Right cardiac atrium (tissue), 5 donors: ENCODE results near the gene PES1. TPM values are rescaled to one million over a fixed set of nuclear protein-coding genes. Genes with fewer than 3 reads are reported as not detected.
"Not testable (repeated sequence)": the region's sequence is repeated elsewhere in the genome, so short reads cannot be mapped to it uniquely, and the experiment has no call there.

Source experiments
- ATAC-seq, 2 donors: fragments of 200-7000 bp; cut with Tn5 transposase; one replicate each; pipeline versions ENCODE4 v1.8.0 to v1.9.1; 2020; ENCODE audit warnings: moderate library complexity in 2 of 2, mild to moderate bottlenecking in 1 of 2
- DNase-seq, 3 donors: peaks; one replicate each; pipeline ENCODE4 v3.0.0-alpha.2; 2020
- H3K27ac ChIP-seq: one replicate; pipeline ENCODE4 v1.5.1; 2013; ENCODE audit warnings: mild to moderate bottlenecking, low read length, control low read depth, moderate library complexity
- H3K27me3 ChIP-seq: one replicate; pipeline ENCODE4 v1.6.1; 2013; ENCODE audit not compliant: control insufficient read depth, insufficient read depth
- H3K4me1 ChIP-seq: one replicate; pipeline ENCODE4 v1.6.1; 2013; ENCODE audit warnings: low read length; ENCODE audit not compliant: control insufficient read depth, insufficient read depth
- H3K4me3 ChIP-seq: one replicate; pipeline ENCODE4 v1.5.1; 2013; ENCODE audit warnings: low read length, control low read depth
- H3K9me3 ChIP-seq: one replicate; pipeline ENCODE4 v1.6.1; 2013; ENCODE audit warnings: low read length; ENCODE audit not compliant: control insufficient read depth
- WGBS: extraction: QIAGEN DNeasy Blood & Tissue Kit; methylation state at CpG from one replicate; pipeline ENCODE4 v1.1.7; 2013; 5-methylcytosine and 5-hydroxymethylcytosine counted together
- intact Hi-C, 4 donors: fragments of 100-400 bp; cut with DNase I; formaldehyde crosslinking; loops; one replicate each; pipeline versions ENCODE4 v1.11.0 to v1.14.0; 2022 to 2023
- long read RNA-seq, 4 donors: library from polyadenylated mRNA; unstranded; transcript quantifications; one replicate each; pipeline ENCODE4 v2.0.0, GENCODE V29; 2020 to 2021
- polyA plus RNA-seq: library from polyadenylated mRNA; stranded (reverse); fragments of 200-250 nt; gene quantifications from one replicate; pipeline ENCODE4 v1.2.3, GENCODE V29; 2013
- total RNA-seq, 4 donors: library from RNA; stranded (reverse); fragmentation: NEBNext Ultra II Directional; extraction: Animal tissue kit (Norgen Biotek cat#: 25700); gene quantifications; one replicate each; pipeline ENCODE4 v1.2.1, GENCODE V29; 2021
- donor health status: healthy with polysubstance abuse.
- donor health status: DM: no; HTN: yes; CAD: no.
- donor health status: DM: no; HTN: no; CAD: no.
- donor health status: DM: no; HTN: yes; CAD: no; lungs with severe emphysema.
- donor health status: DM: yes; HTN: yes; CAD: no.

PES1 gene
- 10 to 100 TPM; 23.7 to 31.9 (median 23.8) TPM for total RNA-seq
- polyA plus RNA-seq = 20.1 TPM
- long read RNA-seq, donor 1, transcript PES1-202 (15 exons, 2,295 nt) = major isoform, 34 of 41 reads
- long read RNA-seq, donor 1, partial matches to known transcripts = 6 of 41 reads
- long read RNA-seq, donor 1, other reads (novel, unspliced or antisense) = 1 of 41 reads
- long read RNA-seq, donor 2, transcript PES1-202 (15 exons, 2,295 nt) = major isoform, 9 of 16 reads
- long read RNA-seq, donor 2, partial matches to known transcripts = 6 of 16 reads
- long read RNA-seq, donor 2, other reads (novel, unspliced or antisense) = 0 of 16 reads
- long read RNA-seq, donor 3, transcript PES1-202 (15 exons, 2,295 nt) = major isoform, 33 of 68 reads
- long read RNA-seq, donor 3, partial matches to known transcripts = 20 of 68 reads
- long read RNA-seq, donor 3, other reads (novel, unspliced or antisense) = 10 of 68 reads
- long read RNA-seq, donor 4, transcript PES1-202 (15 exons, 2,295 nt) = major isoform, 8 of 15 reads
- long read RNA-seq, donor 4, partial matches to known transcripts = 5 of 15 reads
- long read RNA-seq, donor 4, other reads (novel, unspliced or antisense) = 2 of 15 reads

- ATAC-seq = peak; percentile 100
- DNase-seq = peak; percentile 96 to 97 (median 97)
- no peaks in the 10 kb centered on the region for H3K9me3 ChIP-seq
- under 1% methylated on average over 49 of the region's 49 CpGs for WGBS
- H3K27me3 ChIP-seq = no peaks in the 10 kb centered on the region
- H3K27ac ChIP-seq = no peak within 1 kb of the TSS
- intact Hi-C loops = no loop called here
- H3K4me1 ChIP-seq = peaks cover 3% of the 10 kb centered on the region
- H3K4me3 ChIP-seq = peak within 1 kb of the TSS; percentile 96
Observed at GRCh38 chr22:30591588-30592359, at the start of gene PES1. Gene PES1, minus strand, starts transcription at chr22:30591910. Its CDS starts 77 bp downstream, at chr22:30591833.

GRCh38 chr22:30640839-30641430 lies 49.2 kb upstream of the PES1 start:
- H3K27ac ChIP-seq = no peak overlapping the region
- H3K4me1 ChIP-seq = peaks cover 23% of the 10 kb centered on the region
- no peaks in the 10 kb centered on the region for H3K9me3 ChIP-seq
- DNase-seq (no peak), ATAC-seq (no peak)
- intact Hi-C loops = loop anchor here in 1 of 4 donors (10.0 kb wide), 1 partner anchor 54 kb away; the partner anchor contains the start of gene OSBP2
- WGBS = 80% methylated on average over 4 of the region's 4 CpGs
- H3K4me3 ChIP-seq = no peak overlapping the region
- no peaks in the 10 kb centered on the region for H3K27me3 ChIP-seq

- 94% methylated on average over 4 of the region's 4 CpGs for WGBS
- no peak overlapping the region for H3K27ac ChIP-seq
- intact Hi-C loops = loop anchor here in 1 of 4 donors (10.0 kb wide), 1 partner anchor 54 kb away; the partner anchor contains the start of gene OSBP2
Observed at GRCh38 chr22:30640361-30640760, 48.7 kb upstream of the PES1 start.

GRCh38 chr22:30637701-30638114 lies 46.0 kb upstream of the PES1 start:
- WGBS = 74% methylated on average over 1 of the region's 1 CpG
- Histone ChIP-seq H3K4me1 (peaks cover 20% of the 10 kb centered on the region), H3K27ac (no peak overlapping the region), H3K4me3 (no peak overlapping the region), H3K9me3 (no peaks in the 10 kb centered on the region), H3K27me3 (no peaks in the 10 kb centered on the region)
- intact Hi-C loops = loop anchor here in 3 of 4 donors (5.0 to 10.0 kb wide), 3 partner anchors 115 to 287 kb away; no protein-coding TSS in a partner anchor
- no peak for DNase-seq
- no peak for ATAC-seq

More at GRCh38 chr22:30640361-30640760, 48.7 kb upstream of the PES1 start:
- ATAC-seq (no peak), DNase-seq (no peak)
- no peaks in the 10 kb centered on the region for H3K27me3 ChIP-seq
- peaks cover 23% of the 10 kb centered on the region for H3K4me1 ChIP-seq
- H3K9me3 ChIP-seq = no peaks in the 10 kb centered on the region
- H3K4me3 ChIP-seq = no peak overlapping the region

GRCh38 chr22:30636226-30637077 lies 44.7 kb upstream of the PES1 start:
- DNase-seq = peak; percentile 42 to 72 (median 65)
- H3K27me3 ChIP-seq = no peaks in the 10 kb centered on the region
- intact Hi-C loops = loop anchor here in 3 of 4 donors (5.0 to 10.0 kb wide), 3 partner anchors 116 to 288 kb away; no protein-coding TSS in a partner anchor
- ATAC-seq = no peak
- peak overlapping the region; percentile 79 for H3K27ac ChIP-seq
- 60% methylated on average over 45 of the region's 45 CpGs for WGBS
- H3K4me3 ChIP-seq = peak overlapping the region; percentile 46
- peaks cover 20% of the 10 kb centered on the region for H3K4me1 ChIP-seq
- H3K9me3 ChIP-seq = no peaks in the 10 kb centered on the region

- ATAC-seq (peak; percentile 95 to 97), DNase-seq (peak; percentile 96 to 98 (median 98))
- Histone ChIP-seq H3K9me3 (no peaks in the 10 kb centered on the region), H3K27ac (peak within 1 kb of the TSS; percentile 88), H3K4me1 (peaks cover 15% of the 10 kb centered on the region), H3K27me3 (no peaks in the 10 kb centered on the region), H3K4me3 (peak within 1 kb of the TSS; percentile 46)
- intact Hi-C loops = loop anchor here (2.0 to 10.0 kb wide), 6 partner anchors 117 to 289 kb away; no protein-coding TSS in a partner anchor
- under 1% methylated on average over 75 of the region's 75 CpGs for WGBS
Observed at GRCh38 chr22:30635273-30636225, 43.8 kb upstream of the PES1 start, which contains the start of gene SLC35E4. Gene SLC35E4, plus strand, starts transcription at chr22:30635781. Its CDS starts 670 bp downstream, at chr22:30636451.

- 12% methylated on average over 29 of the region's 29 CpGs for WGBS
- Histone ChIP-seq H3K4me3 (peak overlapping the region; percentile 29), H3K4me1 (peaks cover 12% of the 10 kb centered on the region), H3K27me3 (no peaks in the 10 kb centered on the region), H3K27ac (peak overlapping the region; percentile 88), H3K9me3 (no peaks in the 10 kb centered on the region)
- intact Hi-C loops = loop anchor here (2.0 to 10.0 kb wide), 6 partner anchors 118 to 290 kb away; no protein-coding TSS in a partner anchor
- DNase-seq (peak; percentile 87 to 93 (median 92)), ATAC-seq (peak; percentile 75 to 89)
Observed at GRCh38 chr22:30634471-30635233, 42.9 kb upstream of the PES1 start.

- H3K9me3 ChIP-seq, H3K4me3 ChIP-seq, H3K27ac ChIP-seq, H3K27me3 ChIP-seq, H3K4me1 ChIP-seq, DNase-seq, ATAC-seq: not testable (repeated sequence)
- intact Hi-C loops = loop anchor here in 2 of 4 donors (10.0 kb wide), 2 partner anchors 123 to 293 kb away; no protein-coding TSS in a partner anchor
- 93% methylated on average over 21 of the region's 31 CpGs for WGBS
Observed at GRCh38 chr22:30631469-30631868, 39.8 kb upstream of the PES1 start.
